ENCODE data around the gene SRPX. TPM values are rescaled to one million over a fixed set of nuclear protein-coding genes. Genes with fewer than 3 reads are reported as not detected.

Gene SRPX
- total RNA-seq, 1 donor from 2014 or later = 60.1 TPM

- peaks cover 2% of the 10 kb centered on the region for H3K36me3 Mint-ChIP-seq (ENCODE audit: low read depth, unreplicated experiment)
- no peak overlapping the region for H3K27ac ChIP-seq (ENCODE audit: low read depth, low read length)
- H2AFZ ChIP-seq (ENCODE audit: low read depth, low read length) = no peak overlapping the region
- no peaks in the 10 kb centered on the region for H3K4me1 ChIP-seq (ENCODE audit: insufficient read depth, low read length)
- no peak overlapping the region for H3K9ac ChIP-seq (ENCODE audit: low read length)
- DNase-seq (ENCODE audit: low read depth) (no peak), FAIRE-seq (no peak)
- H3K4me1 Mint-ChIP-seq (ENCODE audit: low read depth, unreplicated experiment) = no peaks in the 10 kb centered on the region
- no peaks in the 10 kb centered on the region for H3K79me2 ChIP-seq (ENCODE audit: insufficient read depth, low read length)
- peaks cover 4% of the 10 kb centered on the region for H4K20me1 ChIP-seq (ENCODE audit: insufficient read depth, low read length)
- H3K4me2 ChIP-seq (ENCODE audit: low read length) = no peak overlapping the region
- H3K27ac Mint-ChIP-seq (ENCODE audit: unreplicated experiment) = no peak overlapping the region
- H3K27me3 Mint-ChIP-seq (ENCODE audit: low read depth, unreplicated experiment) = no peaks in the 10 kb centered on the region
- H3K27me3 ChIP-seq (ENCODE audit: insufficient read depth, low read length) = no peaks in the 10 kb centered on the region
- TF ChIP-seq CTCF (IDR thresholded peaks at IDR 0.05; ENCODE audit: insufficient read depth, low read depth, low read length) (no peak), EZH2 (IDR thresholded peaks at IDR 0.05; ENCODE audit: insufficient read depth, low read length) (no peak)
- H3K9me3 ChIP-seq (ENCODE audit: insufficient read depth, low read depth, low read length) = no peaks in the 10 kb centered on the region
- no peak overlapping the region for H3K4me3 Mint-ChIP-seq (ENCODE audit: unreplicated experiment)
- no peaks in the 10 kb centered on the region for H3K9me3 Mint-ChIP-seq (ENCODE audit: unreplicated experiment)
- no peak overlapping the region for H3K4me3 ChIP-seq (ENCODE audit: insufficient read depth, low read depth, low read length)
- H3K36me3 ChIP-seq (ENCODE audit: insufficient read depth, low read length) = no peaks in the 10 kb centered on the region
These were observed 48.1 kb downstream of the SRPX start for GRCh38 chrX:38172596-38172995.

GRCh38 chrX:38170556-38170955, 50.1 kb downstream of the SRPX start:
- Mint-ChIP-seq H3K4me1 (ENCODE audit: low read depth, unreplicated experiment) (no peaks in the 10 kb centered on the region), H3K27ac (ENCODE audit: unreplicated experiment) (no peak overlapping the region), H3K27me3 (ENCODE audit: low read depth, unreplicated experiment) (no peaks in the 10 kb centered on the region), H3K4me3 (ENCODE audit: unreplicated experiment) (no peak overlapping the region), H3K36me3 (ENCODE audit: low read depth, unreplicated experiment) (peaks cover 2% of the 10 kb centered on the region), H3K9me3 (ENCODE audit: unreplicated experiment) (no peaks in the 10 kb centered on the region)
- Histone ChIP-seq H3K36me3 (ENCODE audit: insufficient read depth, low read length) (no peaks in the 10 kb centered on the region), H3K27me3 (ENCODE audit: insufficient read depth, low read length) (no peaks in the 10 kb centered on the region), H3K9ac (ENCODE audit: low read length) (no peak overlapping the region), H2AFZ (ENCODE audit: low read depth, low read length) (no peak overlapping the region), H4K20me1 (ENCODE audit: insufficient read depth, low read length) (peaks cover 4% of the 10 kb centered on the region), H3K79me2 (ENCODE audit: insufficient read depth, low read length) (no peaks in the 10 kb centered on the region), H3K9me3 (ENCODE audit: insufficient read depth, low read depth, low read length) (no peaks in the 10 kb centered on the region), H3K4me3 (ENCODE audit: insufficient read depth, low read depth, low read length) (no peak overlapping the region), H3K4me1 (ENCODE audit: insufficient read depth, low read length) (no peaks in the 10 kb centered on the region), H3K4me2 (ENCODE audit: low read length) (no peak overlapping the region), H3K27ac (ENCODE audit: low read depth, low read length) (no peak overlapping the region)
- FAIRE-seq (no peak), DNase-seq (ENCODE audit: low read depth) (no peak)
- TF ChIP-seq EZH2 (IDR thresholded peaks at IDR 0.05; ENCODE audit: insufficient read depth, low read length) (no peak), CTCF (IDR thresholded peaks at IDR 0.05; ENCODE audit: insufficient read depth, low read depth, low read length) (no peak)

- H3K4me2 ChIP-seq (ENCODE audit: low read length) = no peak overlapping the region
- TF ChIP-seq CTCF (IDR thresholded peaks at IDR 0.05; ENCODE audit: insufficient read depth, low read depth, low read length) (peak; percentile 31), EZH2 (IDR thresholded peaks at IDR 0.05; ENCODE audit: insufficient read depth, low read length) (no peak)
- Mint-ChIP-seq H3K4me1 (ENCODE audit: low read depth, unreplicated experiment) (no peaks in the 10 kb centered on the region), H3K4me3 (ENCODE audit: unreplicated experiment) (no peak overlapping the region), H3K27me3 (ENCODE audit: low read depth, unreplicated experiment) (no peaks in the 10 kb centered on the region), H3K36me3 (ENCODE audit: low read depth, unreplicated experiment) (no peaks in the 10 kb centered on the region), H3K9me3 (ENCODE audit: unreplicated experiment) (no peaks in the 10 kb centered on the region), H3K27ac (ENCODE audit: unreplicated experiment) (no peak overlapping the region)
- FAIRE-seq (peak; percentile 93), DNase-seq (ENCODE audit: low read depth) (no peak)
- H3K36me3 ChIP-seq (ENCODE audit: insufficient read depth, low read length) = no peaks in the 10 kb centered on the region
- no peaks in the 10 kb centered on the region for H3K79me2 ChIP-seq (ENCODE audit: insufficient read depth, low read length)
- H2AFZ ChIP-seq (ENCODE audit: low read depth, low read length) = no peak overlapping the region
- H3K4me1 ChIP-seq (ENCODE audit: insufficient read depth, low read length) = no peaks in the 10 kb centered on the region
- no peak overlapping the region for H3K4me3 ChIP-seq (ENCODE audit: insufficient read depth, low read depth, low read length)
- no peaks in the 10 kb centered on the region for H3K27me3 ChIP-seq (ENCODE audit: insufficient read depth, low read length)
- H3K27ac ChIP-seq (ENCODE audit: low read depth, low read length) = no peak overlapping the region
- no peaks in the 10 kb centered on the region for H3K9me3 ChIP-seq (ENCODE audit: insufficient read depth, low read depth, low read length)
- H4K20me1 ChIP-seq (ENCODE audit: insufficient read depth, low read length) = no peaks in the 10 kb centered on the region
- no peak overlapping the region for H3K9ac ChIP-seq (ENCODE audit: low read length)
These were observed 54.1 kb downstream of the SRPX start for GRCh38 chrX:38166478-38167083.

All from astrocyte (in vitro differentiated cells and primary cell).